Measurements from ENCODE around the gene PIPOX. TPM values are rescaled to one million over a fixed set of nuclear protein-coding genes. Genes with fewer than 3 reads are reported as not detected.

PIPOX gene
- polyA plus RNA-seq, 1 donor from 2014 or later, result 4.4 TPM

DNA sequence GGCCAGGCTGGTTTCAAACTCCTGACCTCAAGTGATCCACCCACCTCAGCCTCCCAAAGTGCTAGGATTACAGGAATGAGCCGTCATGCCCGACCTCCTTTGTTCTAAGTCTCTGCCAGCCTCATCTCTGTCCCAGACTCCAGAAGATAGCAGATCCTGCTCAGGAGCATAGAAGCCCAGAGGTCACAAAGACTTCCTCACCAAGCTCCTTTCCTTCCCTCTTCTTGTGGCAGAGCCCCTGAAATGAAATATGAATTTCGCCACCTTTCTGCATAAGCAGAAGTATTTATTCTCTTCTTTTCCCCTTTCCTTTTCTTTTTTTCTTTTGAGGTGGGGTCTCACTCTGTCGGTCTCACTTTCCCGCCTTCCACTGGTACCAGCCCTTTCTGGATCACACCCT lies 11.5 kb upstream of the PIPOX start:
- Histone ChIP-seq H3K4me2 (ENCODE audit: low read length) (no peak overlapping the region), H3K9me3 (ENCODE audit: low read length) (peaks cover 6% of the 10 kb centered on the region), H3K4me3 (ENCODE audit: low read length) (no peak overlapping the region), H4K20me1 (ENCODE audit: insufficient read depth) (no peaks in the 10 kb centered on the region), H3K79me2 (replicated peaks; ENCODE audit: insufficient read depth, low read length) (no peaks in the 10 kb centered on the region), H3K27ac (ENCODE audit: low read length) (no peak overlapping the region), H3K36me3 (ENCODE audit: insufficient read depth, low read length) (no peaks in the 10 kb centered on the region), H3K27me3 (ENCODE audit: insufficient read depth, low read depth, low read length) (no peaks in the 10 kb centered on the region), H3F3A (ENCODE audit: insufficient read depth, low read length, poor library complexity, severe bottlenecking) (no peaks in the 10 kb centered on the region), H2AFZ (ENCODE audit: low read depth, low read length) (no peak overlapping the region), H3K9me2 (ENCODE audit: insufficient read depth, low read length) (no peaks in the 10 kb centered on the region), H3K9ac (ENCODE audit: low read length) (no peak overlapping the region)
- TF ChIP-seq TAF1 (IDR thresholded peaks at IDR 0.05; ENCODE audit: low read depth), result no peak
- TF ChIP-seq, protein P1, sequence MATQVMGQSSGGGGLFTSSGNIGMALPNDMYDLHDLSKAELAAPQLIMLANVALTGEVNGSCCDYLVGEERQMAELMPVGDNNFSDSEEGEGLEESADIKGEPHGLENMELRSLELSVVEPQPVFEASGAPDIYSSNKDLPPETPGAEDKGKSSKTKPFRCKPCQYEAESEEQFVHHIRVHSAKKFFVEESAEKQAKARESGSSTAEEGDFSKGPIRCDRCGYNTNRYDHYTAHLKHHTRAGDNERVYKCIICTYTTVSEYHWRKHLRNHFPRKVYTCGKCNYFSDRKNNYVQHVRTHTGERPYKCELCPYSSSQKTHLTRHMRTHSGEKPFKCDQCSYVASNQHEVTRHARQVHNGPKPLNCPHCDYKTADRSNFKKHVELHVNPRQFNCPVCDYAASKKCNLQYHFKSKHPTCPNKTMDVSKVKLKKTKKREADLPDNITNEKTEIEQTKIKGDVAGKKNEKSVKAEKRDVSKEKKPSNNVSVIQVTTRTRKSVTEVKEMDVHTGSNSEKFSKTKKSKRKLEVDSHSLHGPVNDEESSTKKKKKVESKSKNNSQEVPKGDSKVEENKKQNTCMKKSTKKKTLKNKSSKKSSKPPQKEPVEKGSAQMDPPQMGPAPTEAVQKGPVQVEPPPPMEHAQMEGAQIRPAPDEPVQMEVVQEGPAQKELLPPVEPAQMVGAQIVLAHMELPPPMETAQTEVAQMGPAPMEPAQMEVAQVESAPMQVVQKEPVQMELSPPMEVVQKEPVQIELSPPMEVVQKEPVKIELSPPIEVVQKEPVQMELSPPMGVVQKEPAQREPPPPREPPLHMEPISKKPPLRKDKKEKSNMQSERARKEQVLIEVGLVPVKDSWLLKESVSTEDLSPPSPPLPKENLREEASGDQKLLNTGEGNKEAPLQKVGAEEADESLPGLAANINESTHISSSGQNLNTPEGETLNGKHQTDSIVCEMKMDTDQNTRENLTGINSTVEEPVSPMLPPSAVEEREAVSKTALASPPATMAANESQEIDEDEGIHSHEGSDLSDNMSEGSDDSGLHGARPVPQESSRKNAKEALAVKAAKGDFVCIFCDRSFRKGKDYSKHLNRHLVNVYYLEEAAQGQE (IDR thresholded peaks at IDR 0.05; ENCODE audit: borderline replicate concordance), result no peak
- TF ChIP-seq EZH2 (IDR thresholded peaks at IDR 0.05; ENCODE audit: borderline replicate concordance, insufficient read depth, low read length, poor library complexity, severe bottlenecking), result no peak
- no peak for TF ChIP-seq SMC3 (conservative IDR thresholded peaks at IDR 0.05; ENCODE audit: poor library complexity)
- no peak for TF ChIP-seq EP300 (conservative IDR thresholded peaks at IDR 0.05; ENCODE audit: poor library complexity, severe bottlenecking)
- no peak for TF ChIP-seq RAD21 (conservative IDR thresholded peaks at IDR 0.05)
- TF ChIP-seq MXI1 (conservative IDR thresholded peaks at IDR 0.05; ENCODE audit: poor library complexity, severe bottlenecking), result no peak
- no peak for TF ChIP-seq POLR2AphosphoS5 (IDR thresholded peaks at IDR 0.05)
- TF ChIP-seq, protein P2, sequence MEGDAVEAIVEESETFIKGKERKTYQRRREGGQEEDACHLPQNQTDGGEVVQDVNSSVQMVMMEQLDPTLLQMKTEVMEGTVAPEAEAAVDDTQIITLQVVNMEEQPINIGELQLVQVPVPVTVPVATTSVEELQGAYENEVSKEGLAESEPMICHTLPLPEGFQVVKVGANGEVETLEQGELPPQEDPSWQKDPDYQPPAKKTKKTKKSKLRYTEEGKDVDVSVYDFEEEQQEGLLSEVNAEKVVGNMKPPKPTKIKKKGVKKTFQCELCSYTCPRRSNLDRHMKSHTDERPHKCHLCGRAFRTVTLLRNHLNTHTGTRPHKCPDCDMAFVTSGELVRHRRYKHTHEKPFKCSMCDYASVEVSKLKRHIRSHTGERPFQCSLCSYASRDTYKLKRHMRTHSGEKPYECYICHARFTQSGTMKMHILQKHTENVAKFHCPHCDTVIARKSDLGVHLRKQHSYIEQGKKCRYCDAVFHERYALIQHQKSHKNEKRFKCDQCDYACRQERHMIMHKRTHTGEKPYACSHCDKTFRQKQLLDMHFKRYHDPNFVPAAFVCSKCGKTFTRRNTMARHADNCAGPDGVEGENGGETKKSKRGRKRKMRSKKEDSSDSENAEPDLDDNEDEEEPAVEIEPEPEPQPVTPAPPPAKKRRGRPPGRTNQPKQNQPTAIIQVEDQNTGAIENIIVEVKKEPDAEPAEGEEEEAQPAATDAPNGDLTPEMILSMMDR (IDR thresholded peaks at IDR 0.05; ENCODE audit: poor library complexity, severe bottlenecking), result no peak

DNA sequence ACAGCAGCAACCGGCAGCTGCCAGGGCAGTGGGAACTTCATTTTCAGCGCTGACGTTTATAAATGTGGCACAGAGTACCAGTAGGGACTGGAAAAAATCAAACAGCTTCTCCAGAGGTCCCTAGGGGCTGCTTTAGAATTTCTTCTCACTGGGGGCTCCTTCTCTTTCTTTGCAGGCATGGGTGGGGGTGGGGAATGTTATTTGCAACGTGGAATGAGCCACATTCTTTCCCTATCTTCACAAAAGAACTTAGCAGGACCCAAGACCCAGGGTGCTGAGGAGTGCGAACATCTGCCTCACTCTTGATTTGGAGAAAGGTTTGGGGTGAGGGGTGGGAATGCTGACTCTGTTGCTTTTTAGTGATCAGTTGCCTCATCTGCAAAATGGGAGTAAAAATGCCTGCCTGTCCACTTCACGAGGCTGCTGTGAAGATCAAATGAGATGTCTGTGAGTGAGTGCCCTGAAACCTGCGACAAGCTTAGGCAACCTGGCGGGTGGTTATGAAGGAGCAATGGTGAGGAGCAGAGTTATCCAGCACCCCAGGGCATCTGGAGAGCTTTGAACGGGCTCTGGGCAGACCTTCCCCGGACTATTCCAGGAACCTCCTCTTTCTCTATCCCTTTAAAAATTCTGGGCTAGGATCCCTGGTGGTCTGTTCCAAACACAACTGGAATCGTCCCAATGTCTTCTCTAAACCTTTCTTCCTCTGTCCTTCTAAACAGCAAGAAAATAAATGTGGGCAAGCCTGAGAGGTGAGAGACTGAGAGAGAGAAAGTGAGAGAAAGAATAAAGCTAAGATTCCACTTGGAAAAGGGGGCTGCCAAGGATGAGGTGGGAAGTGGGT lies 10.7 kb upstream of the PIPOX start:
- no peaks in the 10 kb centered on the region for H4K20me1 ChIP-seq (ENCODE audit: insufficient read depth)
- H3K9me3 ChIP-seq (ENCODE audit: low read length), result peaks cover 6% of the 10 kb centered on the region
- TF ChIP-seq EZH2 (IDR thresholded peaks at IDR 0.05; ENCODE audit: borderline replicate concordance, insufficient read depth, low read length, poor library complexity, severe bottlenecking) (no peak), EP300 (conservative IDR thresholded peaks at IDR 0.05; ENCODE audit: poor library complexity, severe bottlenecking) (no peak), POLR2AphosphoS5 (IDR thresholded peaks at IDR 0.05) (no peak), SMC3 (conservative IDR thresholded peaks at IDR 0.05; ENCODE audit: poor library complexity) (no peak), MXI1 (conservative IDR thresholded peaks at IDR 0.05; ENCODE audit: poor library complexity, severe bottlenecking) (no peak), TAF1 (IDR thresholded peaks at IDR 0.05; ENCODE audit: low read depth) (no peak)
- no peak overlapping the region for H3K9ac ChIP-seq (ENCODE audit: low read length)
- H3K27ac ChIP-seq (ENCODE audit: low read length), result no peak overlapping the region
- no peak overlapping the region for H3K4me3 ChIP-seq (ENCODE audit: low read length)
- no peaks in the 10 kb centered on the region for H3K27me3 ChIP-seq (ENCODE audit: insufficient read depth, low read depth, low read length)
- no peaks in the 10 kb centered on the region for H3F3A ChIP-seq (ENCODE audit: insufficient read depth, low read length, poor library complexity, severe bottlenecking)
- no peaks in the 10 kb centered on the region for H3K79me2 ChIP-seq (replicated peaks; ENCODE audit: insufficient read depth, low read length)
- no peak overlapping the region for H3K4me2 ChIP-seq (ENCODE audit: low read length)
- no peaks in the 10 kb centered on the region for H3K36me3 ChIP-seq (ENCODE audit: insufficient read depth, low read length)
- no peak overlapping the region for H2AFZ ChIP-seq (ENCODE audit: low read depth, low read length)
- no peaks in the 10 kb centered on the region for H3K9me2 ChIP-seq (ENCODE audit: insufficient read depth, low read length)

Data from neural cell (in vitro differentiated cells).